Stimulated activated CD4-positive, alpha-beta T cell treated with anti-CD3 and anti-CD28 coated beads, Interleukin-1b, Interleukin-23, amount 100 ng/mL, for 1 hour (primary cell): ENCODE data around the gene PLET1.

Experiments
- DNase-seq, 2 donors: peaks; one replicate each; pipeline ENCODE4 v3.0.0-alpha.2; 2020; ENCODE audit warnings: low read depth in 2 of 2

PLET1 gene

GRCh38 chr11:112281726-112282125, 21.1 kb upstream of the PLET1 start:
- no peak for DNase-seq

- DNase-seq, result peak; percentile 16 to 32
Measured at GRCh38 chr11:112280268-112281126, 19.8 kb upstream of the PLET1 start.

- peak; percentile 44 to 67 for DNase-seq
Measured at GRCh38 chr11:112279901-112280267, 19.2 kb upstream of the PLET1 start.

- DNase-seq, result no peak
Measured at GRCh38 chr11:112278803-112279202, 18.1 kb upstream of the PLET1 start.

- no peak for DNase-seq
Measured at GRCh38 chr11:112277941-112278340, 17.3 kb upstream of the PLET1 start.

GRCh38 chr11:112277029-112277428, 16.4 kb upstream of the PLET1 start:
- DNase-seq, result no peak

GRCh38 chr11:112274007-112274783, 13.5 kb upstream of the PLET1 start:
- no peak for DNase-seq

GRCh38 chr11:112273066-112273465, 12.4 kb upstream of the PLET1 start:
- DNase-seq, result no peak

- no peak for DNase-seq
Measured at GRCh38 chr11:112271242-112271641, 10.6 kb upstream of the PLET1 start.

- no peak for DNase-seq
Measured at GRCh38 chr11:112270551-112271180, 10.0 kb upstream of the PLET1 start.

GRCh38 chr11:112269139-112269538, 8.5 kb upstream of the PLET1 start:
- no peak for DNase-seq

- DNase-seq, result no peak
Measured at GRCh38 chr11:112268406-112268805, 7.7 kb upstream of the PLET1 start.

GRCh38 chr11:112267188-112267591, 6.5 kb upstream of the PLET1 start:
- no peak for DNase-seq

- no peak for DNase-seq
Measured at GRCh38 chr11:112266410-112266778, 5.7 kb upstream of the PLET1 start.

- DNase-seq, result no peak
Measured at GRCh38 chr11:112265659-112266409, 5.2 kb upstream of the PLET1 start.

- no peak for DNase-seq
Measured at GRCh38 chr11:112255067-112255720, 5.5 kb downstream of the PLET1 start.

GRCh38 chr11:112253605-112254242, 6.9 kb downstream of the PLET1 start:
- no peak for DNase-seq

- DNase-seq, result no peak
Measured at GRCh38 chr11:112249871-112250610, 10.6 kb downstream of the PLET1 start.

- DNase-seq, result no peak
Measured at GRCh38 chr11:112248201-112248600, 12.5 kb downstream of the PLET1 start.

- no peak for DNase-seq
Measured at GRCh38 chr11:112247201-112247600, 13.5 kb downstream of the PLET1 start.
